HG03342 (cell line): ENCODE measurements around the gene OAS3.
"Not testable (repeated sequence)": the region's sequence is repeated elsewhere in the genome, so short reads cannot be mapped to it uniquely, and the experiment has no call there.

ENCODE experiments used
- ATAC-seq: cut with Tn5 transposase; IDR thresholded peaks from one replicate; pipeline ENCODE4 v1.9.1; 2021; ENCODE audit warnings: mild to moderate bottlenecking, moderate library complexity; ENCODE audit not compliant: unreplicated experiment

OAS3 gene, protein sequence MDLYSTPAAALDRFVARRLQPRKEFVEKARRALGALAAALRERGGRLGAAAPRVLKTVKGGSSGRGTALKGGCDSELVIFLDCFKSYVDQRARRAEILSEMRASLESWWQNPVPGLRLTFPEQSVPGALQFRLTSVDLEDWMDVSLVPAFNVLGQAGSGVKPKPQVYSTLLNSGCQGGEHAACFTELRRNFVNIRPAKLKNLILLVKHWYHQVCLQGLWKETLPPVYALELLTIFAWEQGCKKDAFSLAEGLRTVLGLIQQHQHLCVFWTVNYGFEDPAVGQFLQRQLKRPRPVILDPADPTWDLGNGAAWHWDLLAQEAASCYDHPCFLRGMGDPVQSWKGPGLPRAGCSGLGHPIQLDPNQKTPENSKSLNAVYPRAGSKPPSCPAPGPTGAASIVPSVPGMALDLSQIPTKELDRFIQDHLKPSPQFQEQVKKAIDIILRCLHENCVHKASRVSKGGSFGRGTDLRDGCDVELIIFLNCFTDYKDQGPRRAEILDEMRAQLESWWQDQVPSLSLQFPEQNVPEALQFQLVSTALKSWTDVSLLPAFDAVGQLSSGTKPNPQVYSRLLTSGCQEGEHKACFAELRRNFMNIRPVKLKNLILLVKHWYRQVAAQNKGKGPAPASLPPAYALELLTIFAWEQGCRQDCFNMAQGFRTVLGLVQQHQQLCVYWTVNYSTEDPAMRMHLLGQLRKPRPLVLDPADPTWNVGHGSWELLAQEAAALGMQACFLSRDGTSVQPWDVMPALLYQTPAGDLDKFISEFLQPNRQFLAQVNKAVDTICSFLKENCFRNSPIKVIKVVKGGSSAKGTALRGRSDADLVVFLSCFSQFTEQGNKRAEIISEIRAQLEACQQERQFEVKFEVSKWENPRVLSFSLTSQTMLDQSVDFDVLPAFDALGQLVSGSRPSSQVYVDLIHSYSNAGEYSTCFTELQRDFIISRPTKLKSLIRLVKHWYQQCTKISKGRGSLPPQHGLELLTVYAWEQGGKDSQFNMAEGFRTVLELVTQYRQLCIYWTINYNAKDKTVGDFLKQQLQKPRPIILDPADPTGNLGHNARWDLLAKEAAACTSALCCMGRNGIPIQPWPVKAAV

DNA sequence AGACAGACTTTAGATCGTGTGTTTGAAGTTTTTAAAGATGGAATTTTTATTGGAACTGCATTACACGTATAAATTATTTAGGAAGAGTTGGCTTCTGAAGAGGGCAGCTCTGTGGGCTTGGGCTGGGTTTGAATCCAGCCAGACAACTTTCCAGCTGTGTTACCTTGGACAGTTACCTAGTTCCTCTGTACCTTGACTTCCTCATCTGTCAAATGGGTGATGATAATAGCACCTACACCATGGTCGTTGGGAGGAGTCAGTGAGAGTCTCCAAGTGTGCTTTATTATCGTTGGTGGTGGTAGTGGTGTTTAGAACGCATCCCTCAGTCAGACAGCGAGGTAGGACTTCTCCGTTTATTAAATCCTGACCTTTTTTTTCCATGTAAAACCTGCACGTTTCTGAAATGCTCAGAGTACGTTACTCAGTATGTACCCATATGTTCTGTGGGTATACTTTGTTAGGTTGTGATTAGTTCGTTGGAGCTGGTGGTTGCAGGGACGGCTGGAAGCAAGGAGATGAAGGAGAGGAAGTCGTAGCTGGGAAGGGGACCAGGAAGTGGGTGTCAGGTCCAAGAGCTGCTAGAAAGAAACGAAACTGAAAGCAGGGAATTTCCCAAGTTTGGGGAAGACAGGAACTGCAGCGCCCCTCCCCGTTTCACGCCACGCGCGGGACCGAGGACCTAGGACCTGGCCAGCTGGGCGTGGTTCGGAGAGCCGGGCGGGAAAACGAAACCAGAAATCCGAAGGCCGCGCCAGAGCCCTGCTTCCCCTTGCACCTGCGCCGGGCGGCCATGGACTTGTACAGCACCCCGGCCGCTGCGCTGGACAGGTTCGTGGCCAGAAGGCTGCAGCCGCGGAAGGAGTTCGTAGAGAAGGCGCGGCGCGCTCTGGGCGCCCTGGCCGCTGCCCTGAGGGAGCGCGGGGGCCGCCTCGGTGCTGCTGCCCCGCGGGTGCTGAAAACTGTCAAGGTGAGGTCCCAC is at the start of gene OAS3:
Gene OAS3, plus strand, starts transcription at position 734 of the 979 bp plus-strand sequence. Its CDS starts 57 bp downstream, at position 791.
- ATAC-seq = peak; percentile 57

DNA sequence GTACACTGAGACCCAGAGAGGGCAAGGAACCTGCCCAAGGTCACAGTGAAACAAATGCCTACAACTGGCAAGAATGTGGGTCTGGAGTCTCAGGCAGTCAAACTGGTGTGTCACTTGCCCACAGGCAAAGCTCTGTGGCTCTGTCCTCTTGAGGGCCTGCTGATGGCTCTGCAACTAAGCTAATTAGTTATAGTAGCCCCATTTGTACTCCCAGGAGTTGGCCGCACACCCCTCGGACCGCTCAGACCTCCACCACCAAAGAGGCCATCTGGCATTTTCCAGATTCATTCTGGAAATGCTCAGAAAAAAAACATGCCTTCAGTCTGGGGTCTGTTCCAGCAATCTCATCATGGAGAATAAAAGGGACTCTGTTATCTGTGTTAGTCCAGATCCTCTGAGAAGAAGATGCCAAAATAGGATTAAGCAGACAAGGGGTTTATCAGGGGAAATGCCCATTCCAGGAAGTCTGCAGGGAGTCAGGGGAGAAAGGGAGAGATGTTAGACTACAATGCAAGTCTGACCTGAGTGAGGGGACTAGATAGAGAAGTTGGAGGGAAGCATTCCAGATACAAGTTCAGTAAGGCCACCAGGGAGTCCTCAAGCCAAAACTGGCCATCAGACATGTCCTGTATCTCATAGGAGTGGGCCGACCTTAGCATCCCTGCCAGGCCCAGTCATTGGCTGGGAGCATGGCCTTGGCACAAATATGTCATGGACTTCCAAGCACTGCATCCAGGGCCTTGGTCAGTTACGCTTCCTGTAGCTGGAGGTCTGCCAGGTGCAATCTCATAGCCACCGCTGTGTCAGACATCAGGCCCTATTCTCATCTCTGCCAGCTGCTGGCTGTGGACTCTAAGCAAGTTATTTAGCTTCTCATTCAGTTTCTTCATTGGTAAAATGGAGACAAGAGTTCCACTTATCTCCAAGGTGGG is 46.9 kb upstream of the OAS3 start:
- ATAC-seq = no peak

DNA sequence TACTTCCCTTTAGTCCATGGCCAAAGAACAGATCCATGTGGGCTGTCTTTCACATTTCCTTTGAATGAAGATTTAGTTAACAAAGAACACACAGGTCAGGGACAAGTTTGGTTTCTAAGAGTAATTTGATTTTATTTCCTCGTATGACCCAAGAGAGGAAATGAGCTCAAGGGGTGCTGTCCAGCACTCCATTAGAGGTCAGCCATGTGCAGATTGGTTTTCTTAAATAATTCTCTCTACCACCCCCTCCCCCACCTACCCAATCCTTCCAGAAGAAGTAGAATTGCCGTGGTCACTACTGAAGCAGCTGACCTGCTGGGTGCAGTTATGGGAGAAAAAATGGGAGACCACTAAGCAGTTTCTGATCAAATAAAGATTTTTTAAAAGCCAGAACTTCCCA is 45.4 kb upstream of the OAS3 start:
- no peak for ATAC-seq

DNA sequence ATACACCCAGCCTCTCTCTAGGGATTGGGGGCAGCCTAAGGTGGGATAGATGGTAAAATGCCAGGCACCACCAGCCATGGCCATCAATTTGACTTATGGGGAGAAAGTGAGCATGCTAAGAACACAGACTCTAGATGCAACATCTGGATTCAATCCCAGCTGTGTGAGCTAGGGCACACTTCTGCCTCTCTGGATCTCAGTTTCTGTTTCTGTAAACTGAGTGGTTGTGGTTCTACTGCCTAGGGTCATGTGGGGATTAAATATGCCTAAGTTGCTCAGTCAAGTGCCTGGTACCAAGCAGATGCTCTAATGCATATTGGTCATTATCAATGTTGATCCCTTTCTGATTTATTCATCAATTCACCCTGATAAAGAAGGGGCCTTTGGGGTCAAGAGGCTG is 44.1 kb upstream of the OAS3 start:
- ATAC-seq = peak; percentile 55

DNA sequence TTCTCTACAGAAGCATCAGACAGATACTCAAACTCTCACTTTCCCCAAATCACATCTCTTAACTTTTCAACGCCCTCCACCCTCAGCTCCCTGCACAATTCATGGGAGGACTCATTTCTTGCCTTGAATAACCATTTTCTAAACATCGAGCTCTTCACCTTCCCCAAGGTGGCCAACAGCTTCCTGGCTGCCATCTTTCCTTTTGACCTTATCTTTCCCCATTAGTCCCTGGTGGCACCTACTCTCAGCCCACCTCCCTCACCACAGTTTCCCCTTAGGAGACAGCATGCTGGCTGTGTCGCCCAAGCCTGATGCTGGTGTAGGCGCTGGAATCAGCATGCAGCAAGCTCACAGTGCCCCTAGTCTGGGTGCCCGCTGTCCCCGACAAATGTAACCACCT is 39.9 kb upstream of the OAS3 start:
- ATAC-seq = no peak

DNA sequence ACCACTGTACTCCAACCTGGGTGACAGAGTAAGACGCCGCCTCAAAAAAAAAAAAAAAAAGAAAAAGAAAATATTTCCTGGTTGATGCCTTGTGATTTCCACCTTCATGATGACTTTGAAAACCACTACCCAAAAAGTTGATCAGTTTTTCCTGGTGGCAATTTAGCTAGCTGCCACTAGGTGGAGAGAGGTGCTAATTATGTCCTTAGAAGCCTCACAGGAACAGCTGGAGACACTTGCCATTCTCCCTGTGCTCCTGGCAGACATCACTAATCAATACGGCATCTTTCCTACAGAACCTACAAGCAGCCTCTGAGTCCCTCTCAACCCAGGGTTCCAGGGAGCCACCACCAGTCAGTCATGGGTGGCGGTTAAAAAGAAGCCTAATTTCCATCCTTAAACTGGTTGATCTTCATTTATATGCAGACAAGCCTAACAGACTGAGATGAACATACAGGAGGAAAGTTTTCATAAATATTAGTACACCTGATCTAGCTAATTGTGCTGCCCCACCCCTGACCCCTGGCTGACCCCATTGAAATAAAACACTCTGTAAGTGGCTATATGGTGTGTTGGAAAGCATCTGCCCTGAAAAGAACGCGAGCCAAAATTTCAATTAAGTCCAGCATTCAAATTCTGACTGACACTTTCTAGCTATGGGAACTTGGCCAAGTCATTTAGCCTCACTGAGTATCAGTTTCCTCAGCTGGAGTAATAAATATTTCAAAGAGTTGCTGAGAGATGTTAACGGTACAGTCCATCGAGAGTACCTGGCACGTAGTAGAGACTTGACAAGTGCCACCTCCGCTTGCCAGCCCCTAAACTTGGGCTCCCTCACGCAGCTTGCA is 37.8 kb upstream of the OAS3 start:
- no peak for ATAC-seq

DNA sequence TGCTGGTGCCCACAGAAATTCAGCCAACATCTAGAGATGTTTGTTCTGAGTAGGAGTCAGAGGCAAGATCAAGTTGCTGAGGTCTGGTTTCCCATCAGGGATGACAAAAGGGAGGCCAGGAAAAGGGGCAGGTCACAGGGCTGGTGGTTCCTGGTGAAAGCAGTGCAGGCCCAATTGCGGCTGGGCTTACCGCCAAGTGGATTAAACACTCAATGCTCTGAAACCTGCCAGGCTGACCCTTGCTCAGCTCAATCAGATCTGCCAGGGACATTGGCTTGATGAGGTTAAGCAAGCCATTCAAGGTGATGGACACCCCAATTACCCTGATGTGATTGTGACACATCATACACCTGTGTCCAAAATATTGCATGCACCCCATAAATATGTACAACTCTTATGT is 37.0 kb upstream of the OAS3 start:
- no peak for ATAC-seq

DNA sequence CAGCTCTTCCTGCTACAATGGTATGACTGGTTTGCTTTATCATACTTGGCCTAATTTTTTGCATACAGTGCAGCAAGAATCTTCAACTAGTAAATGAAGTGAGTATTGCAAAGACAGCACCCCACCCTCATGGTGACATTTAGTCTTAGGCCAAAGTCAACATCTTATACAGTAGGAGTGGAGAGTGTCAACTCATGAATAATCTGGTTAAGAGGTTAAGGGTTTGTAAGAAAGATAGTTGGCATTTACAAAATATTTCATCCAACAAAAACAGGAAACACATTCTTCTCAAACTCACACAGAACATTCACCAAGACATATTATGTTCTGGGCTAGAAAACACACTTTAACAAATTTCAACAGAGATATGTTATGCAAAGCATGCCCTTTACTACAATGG is 33.7 kb upstream of the OAS3 start:
- ATAC-seq = no peak

DNA sequence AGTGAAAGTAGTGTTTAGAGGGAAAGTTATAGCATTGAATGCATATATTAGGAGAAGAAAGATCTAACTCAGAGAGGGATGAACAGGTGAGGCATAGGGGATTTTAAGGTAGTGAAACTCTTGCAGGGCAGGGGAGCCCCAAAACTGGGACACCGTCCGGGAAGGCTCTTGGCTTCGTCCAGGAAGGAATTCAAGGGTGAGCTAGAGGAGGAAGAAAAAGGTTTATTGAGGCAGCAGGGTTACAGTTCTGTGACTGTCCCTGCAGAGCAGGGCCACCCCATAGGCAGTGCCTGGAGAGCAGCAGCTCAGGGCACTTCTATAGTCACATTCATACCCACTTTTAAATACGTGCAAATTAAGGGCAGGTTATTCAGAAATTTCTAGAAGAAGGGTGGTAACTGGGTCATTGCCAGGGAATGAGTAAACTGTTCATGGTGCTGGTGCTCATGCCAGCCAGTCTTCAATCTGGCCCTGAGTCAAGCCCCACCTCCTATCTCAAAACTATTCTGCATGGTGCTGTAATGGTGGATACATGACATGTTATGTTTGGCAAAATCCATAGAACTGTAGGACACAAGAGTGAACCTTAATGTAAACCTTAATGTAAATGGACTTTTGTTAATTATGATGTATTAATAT is 32.7 kb upstream of the OAS3 start:
- no peak for ATAC-seq

DNA sequence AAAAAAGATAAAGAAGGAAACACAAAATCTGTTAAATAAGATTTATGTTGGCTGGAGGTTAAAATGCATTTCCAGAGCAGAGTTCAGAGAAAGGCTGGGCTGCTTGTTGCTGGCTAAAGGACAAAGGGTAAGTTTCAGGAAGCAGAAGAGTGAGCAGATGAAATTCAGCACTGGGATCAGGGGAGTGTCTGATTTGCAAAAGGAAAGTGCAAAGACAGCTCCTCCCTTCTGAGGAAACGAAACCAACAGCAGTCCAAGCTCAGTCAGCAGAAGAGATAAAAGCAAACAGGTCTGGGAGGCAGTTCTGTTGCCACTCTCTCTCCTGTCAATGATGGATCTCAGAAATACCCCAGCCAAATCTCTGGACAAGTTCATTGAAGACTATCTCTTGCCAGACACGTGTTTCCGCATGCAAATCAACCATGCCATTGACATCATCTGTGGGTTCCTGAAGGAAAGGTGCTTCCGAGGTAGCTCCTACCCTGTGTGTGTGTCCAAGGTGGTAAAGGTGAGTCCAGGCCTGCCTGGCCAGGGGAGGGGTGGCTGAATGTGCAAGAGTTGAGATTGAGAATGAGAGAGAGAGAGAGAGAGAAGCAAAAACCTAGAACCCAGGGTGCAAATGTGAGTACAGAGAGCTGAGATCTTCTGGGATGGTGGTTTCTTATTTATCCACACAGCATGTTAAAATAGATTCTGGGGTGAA is 31.4 kb upstream of the OAS3 start, which contains the start of gene OAS1:
Gene OAS1, plus strand, starts transcription at position 251 of the 703 bp plus-strand sequence. Its CDS starts 78 bp downstream, at position 329.
- ATAC-seq = peak; percentile 85

DNA sequence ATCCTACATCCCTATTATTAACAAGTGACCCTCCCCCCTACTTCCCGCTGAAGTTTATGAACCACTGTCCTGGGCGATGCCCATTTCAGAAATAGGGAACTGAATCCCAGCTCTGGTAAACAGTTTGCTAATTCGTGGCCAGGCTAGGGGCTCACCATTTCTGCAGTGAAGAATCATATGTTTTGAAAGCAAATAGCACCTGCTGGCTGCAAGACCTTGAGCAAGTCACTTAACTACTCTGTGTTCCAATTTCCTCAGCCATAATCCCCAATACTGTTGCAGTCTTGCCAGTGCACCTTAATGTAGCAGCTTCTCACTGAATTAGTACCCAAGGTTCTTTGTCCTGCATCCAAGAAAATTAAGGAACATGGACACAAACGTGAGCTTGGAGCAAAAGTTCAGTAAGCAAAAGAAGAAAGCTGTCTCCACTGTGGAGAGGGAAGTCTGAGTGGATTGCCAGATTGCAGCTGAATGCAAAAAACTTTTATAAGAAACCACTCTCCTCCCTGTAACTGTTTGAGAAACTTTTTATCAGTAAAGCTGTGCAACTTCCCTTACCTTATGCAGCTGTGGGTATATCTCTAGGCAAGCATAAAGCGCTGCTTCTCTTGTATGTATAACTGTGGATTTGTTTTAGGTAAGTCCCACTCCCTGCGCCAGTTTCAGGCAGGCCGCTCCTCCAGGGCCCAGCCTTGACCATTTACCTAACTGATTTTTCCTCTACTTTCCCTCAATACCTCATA is 30.7 kb upstream of the OAS3 start:
- ATAC-seq = peak; percentile 37

DNA sequence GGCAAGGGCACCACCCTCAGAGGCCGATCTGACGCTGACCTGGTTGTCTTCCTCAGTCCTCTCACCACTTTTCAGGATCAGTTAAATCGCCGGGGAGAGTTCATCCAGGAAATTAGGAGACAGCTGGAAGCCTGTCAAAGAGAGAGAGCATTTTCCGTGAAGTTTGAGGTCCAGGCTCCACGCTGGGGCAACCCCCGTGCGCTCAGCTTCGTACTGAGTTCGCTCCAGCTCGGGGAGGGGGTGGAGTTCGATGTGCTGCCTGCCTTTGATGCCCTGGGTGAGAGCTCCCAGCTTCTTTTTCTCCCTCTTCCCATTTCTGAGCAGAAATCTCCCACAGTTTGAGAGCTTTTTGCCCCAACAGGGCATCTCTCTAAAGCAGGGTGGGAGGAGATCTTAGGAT is 29.7 kb upstream of the OAS3 start:
- no peak for ATAC-seq

DNA sequence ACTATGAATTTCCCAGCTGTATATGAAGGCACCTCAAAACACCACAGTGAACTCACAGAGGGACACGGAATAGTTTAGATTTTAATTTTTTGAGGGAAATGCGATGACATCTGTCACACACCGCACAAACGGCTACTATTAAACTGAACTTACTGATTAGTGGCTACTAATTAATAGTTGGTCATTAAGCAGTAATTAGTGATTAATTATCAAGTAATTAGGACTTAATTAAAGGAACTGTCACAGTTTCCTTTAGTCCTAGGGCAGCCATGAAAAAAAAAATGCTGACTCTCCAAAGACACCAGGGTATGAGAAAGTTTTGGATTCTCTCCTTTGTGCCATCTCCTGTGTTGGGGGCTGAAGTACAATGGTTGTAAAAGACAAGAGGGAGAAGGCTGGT is 28.6 kb upstream of the OAS3 start:
- ATAC-seq = no peak

DNA sequence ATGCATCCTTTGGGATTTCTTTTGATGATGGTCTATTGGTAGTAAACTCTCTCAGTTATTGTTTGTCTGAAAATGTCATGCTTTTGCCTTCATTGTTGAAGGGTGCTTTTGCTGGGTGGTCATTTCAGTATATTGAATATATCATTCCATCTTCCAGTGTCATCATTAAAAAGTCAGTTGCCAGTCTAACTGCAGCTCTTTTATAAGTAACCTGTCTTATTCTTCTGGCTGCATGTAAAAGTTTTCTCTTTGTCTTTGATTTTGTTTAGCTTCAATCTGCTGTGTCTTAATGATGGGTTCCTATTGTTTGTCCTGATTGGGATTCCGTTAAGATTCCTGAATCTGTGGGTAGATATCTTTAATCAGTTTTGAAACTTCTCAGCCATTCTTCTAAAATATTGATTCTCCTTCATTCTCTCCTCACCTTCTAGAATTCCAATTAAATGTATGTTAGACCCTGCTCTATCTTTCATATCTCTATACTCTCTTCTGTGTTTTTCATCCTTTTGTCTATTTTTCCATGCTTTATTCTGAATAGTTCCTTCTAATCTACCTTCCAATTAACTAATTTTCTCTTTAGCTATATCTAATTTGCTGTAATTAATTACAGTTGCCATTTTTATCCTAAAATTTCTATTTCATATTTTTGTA is 25.1 kb upstream of the OAS3 start:
- no peak for ATAC-seq

DNA sequence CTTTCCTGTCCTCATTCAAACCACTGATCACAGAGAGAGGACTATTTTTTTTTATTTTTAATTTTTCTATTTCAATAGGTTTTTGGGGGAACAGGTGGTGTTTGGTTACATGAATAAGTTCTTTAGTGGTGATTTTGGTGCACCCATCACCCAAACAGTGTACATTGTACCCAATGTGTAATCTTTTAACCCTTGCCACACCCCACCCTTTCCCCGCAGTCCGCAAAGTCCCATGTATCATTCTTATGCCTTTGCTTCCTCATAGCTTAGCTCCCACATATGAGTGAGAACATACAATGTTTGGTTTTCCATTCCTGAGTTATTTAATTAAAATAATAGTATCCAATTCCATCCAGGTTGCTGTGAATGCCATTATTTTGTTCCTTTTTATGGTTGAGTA is 24.4 kb upstream of the OAS3 start:
- not testable (repeated sequence) for ATAC-seq

DNA sequence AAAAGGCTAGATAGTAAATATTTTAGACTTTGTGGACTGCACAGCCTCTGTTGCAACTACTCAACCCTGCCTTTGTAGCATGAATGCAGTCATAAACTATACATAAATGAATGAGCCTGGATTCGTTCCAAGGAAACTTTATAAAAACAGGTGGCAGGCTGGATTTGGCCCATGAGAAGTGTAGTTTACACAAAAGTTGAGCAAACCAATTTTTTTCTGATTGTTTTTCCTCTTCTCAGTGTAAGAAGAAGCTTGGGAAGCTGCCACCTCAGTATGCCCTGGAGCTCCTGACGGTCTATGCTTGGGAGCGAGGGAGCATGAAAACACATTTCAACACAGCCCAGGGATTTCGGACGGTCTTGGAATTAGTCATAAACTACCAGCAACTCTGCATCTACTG is 22.0 kb upstream of the OAS3 start:
- ATAC-seq = no peak
